Ovary (tissue), 9 donors: ENCODE results near the gene LRRC4C. TPM values are rescaled to one million over a fixed set of nuclear protein-coding genes. Genes with fewer than 3 reads are reported as not detected.

ENCODE experiments used
- DNase-seq, 5 donors: peaks; one replicate each; pipeline ENCODE4 v3.0.0-alpha.2; 2019 to 2020
- H3K27ac ChIP-seq, 2 donors: fragments of 200-600 bp; one replicate each; pipeline versions ENCODE4 v1.5.1 to v1.8.0; 2019 to 2022
- H3K27me3 ChIP-seq: fragments of 200-600 bp; one replicate; pipeline ENCODE4 v1.8.0; 2022
- H3K36me3 ChIP-seq: fragments of 200-600 bp; sonication (generic); one replicate; pipeline ENCODE4 v1.5.1; 2019
- H3K4me1 ChIP-seq: one replicate; pipeline ENCODE4 v1.8.1; 2013; ENCODE audit warnings: mild to moderate bottlenecking, moderate library complexity; ENCODE audit not compliant: insufficient read depth
- H3K4me3 ChIP-seq: fragments of 200-600 bp; sonication (generic); one replicate; pipeline ENCODE4 v1.5.1; 2017
- H3K9me3 ChIP-seq, 2 donors: fragments of 200-600 bp in 1 of 2; sonication (generic) in 1 of 2; one replicate each; pipeline versions ENCODE4 v1.5.1 to v1.8.1; 2013 to 2019; ENCODE audit warnings: mild to moderate bottlenecking in 1 of 2, moderate library complexity in 1 of 2
- EP300 ChIP-seq: sonication (generic); formaldehyde crosslinking; IDR thresholded peaks from one replicate; pipeline ENCODE4 v1.6.1; 2017; ENCODE audit warnings: antibody characterized with exemption
- POLR2A ChIP-seq: fragments of 450-650 bp; IDR thresholded peaks from one replicate; pipeline ENCODE4 v1.6.1; 2017; ENCODE audit warnings: antibody characterized with exemption, mild to moderate bottlenecking, moderate library complexity
- WGBS, 3 donors: extraction: QIAGEN DNeasy Blood & Tissue Kit in 1 of 3; methylation state at CpG; one replicate each; pipeline versions ENCODE4 v1.1.5 to v1.1.7; 2013 to 2017; 5-methylcytosine and 5-hydroxymethylcytosine counted together
- intact Hi-C, 4 donors: fragments of 100-400 bp; cut with DNase I; formaldehyde crosslinking; loops; one replicate each; pipeline versions ENCODE4 v1.11.0 to v1.15.1; 2022 to 2023
- polyA plus RNA-seq, 2 donors: library from polyadenylated mRNA; stranded (reverse); fragments of 200-250 nt in 1 of 2; fragments of 350-450 nt in 1 of 2; fragmentation: Illumina TruSeq in 1 of 2; extraction: RNeasy Lipid Tissue Mini Kit (QIAGEN cat#74804) in 1 of 2; gene quantifications; one replicate each; pipeline ENCODE4 v1.2.3, GENCODE V29; 2013 to 2014
- total RNA-seq, 7 donors: library from RNA; depleted of rRNA in 2 of 7; stranded (reverse); fragments of >200 nt in 2 of 7; fragmentation: NEBNext Ultra II Directional in 3 of 7; extraction: Animal tissue kit (Norgen Biotek cat#: 25700) in 3 of 7; gene quantifications; one replicate each; pipeline versions ENCODE4 v1.1.0 to v1.2.4, GENCODE V29; 2016 to 2023
- TF ChIP-seq, protein P1 (sequence below), 3 donors: fragments of 450-650 bp in 2 of 3; fragments of 200-600 bp in 1 of 3; IDR thresholded peaks; one replicate each; pipeline versions ENCODE4 v1.5.1 to v1.8.0; 2016 to 2022; ENCODE audit warnings: antibody characterized with exemption in 3 of 3, mild to moderate bottlenecking in 1 of 3
- donor health status: DM: no; HTN: no; CAD: no; lungs with moderate emphysema.
- donor health status: DM: no; HTN: no; CAD: no.
- donor health status: Bipolar disorder and iron deficiency.
- donor health status: DM: yes; HTN: yes; CAD: no.
- donor health status: DM: no; HTN: no; CAD: no.
- donor health status: DM: yes; HTN: yes; CAD: no.

Gene LRRC4C
- total and polyA plus RNA-seq, 9 donors: 0.15 to 12.5 (median 0.78) TPM

DNA sequence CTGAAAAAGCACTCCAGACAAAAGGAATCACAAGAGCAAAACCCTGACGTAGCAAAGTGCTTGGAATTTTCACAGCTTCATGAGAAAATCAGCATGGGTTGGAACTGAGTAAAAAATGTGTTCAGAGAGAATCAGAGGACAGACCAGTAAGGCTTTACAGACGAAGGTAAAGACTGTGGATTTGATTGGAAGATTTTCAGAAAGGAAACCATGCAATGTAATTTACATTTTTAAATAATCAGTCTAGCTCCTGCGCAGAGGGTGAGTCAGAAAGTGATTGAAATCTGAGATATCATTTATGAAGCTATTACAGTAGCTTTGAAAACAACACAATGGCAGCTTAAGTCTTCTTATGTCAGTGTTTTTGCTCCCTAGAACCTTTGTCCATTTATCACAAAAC, 1122.3 kb downstream of the LRRC4C start:
- DNase-seq: no peak
- H3K4me1 ChIP-seq: no peaks in the 10 kb centered on the region
- no peaks in the 10 kb centered on the region for H3K36me3 ChIP-seq
- no peak for TF ChIP-seq EP300
- TF ChIP-seq POLR2A: no peak
- H3K4me3 ChIP-seq: no peak overlapping the region
- intact Hi-C loops: loop anchor here in 1 of 4 donors (5.0 kb wide), 1 partner anchor 1115 kb away; no protein-coding TSS in a partner anchor
- H3K9me3 ChIP-seq: no peaks in the 10 kb centered on the region
- 59 to 71% (median 63%) methylated on average over 3 of the region's 3 CpGs for WGBS, 3 donors
- H3K27me3 ChIP-seq: no peaks in the 10 kb centered on the region
- H3K27ac ChIP-seq: no peak overlapping the region

DNA sequence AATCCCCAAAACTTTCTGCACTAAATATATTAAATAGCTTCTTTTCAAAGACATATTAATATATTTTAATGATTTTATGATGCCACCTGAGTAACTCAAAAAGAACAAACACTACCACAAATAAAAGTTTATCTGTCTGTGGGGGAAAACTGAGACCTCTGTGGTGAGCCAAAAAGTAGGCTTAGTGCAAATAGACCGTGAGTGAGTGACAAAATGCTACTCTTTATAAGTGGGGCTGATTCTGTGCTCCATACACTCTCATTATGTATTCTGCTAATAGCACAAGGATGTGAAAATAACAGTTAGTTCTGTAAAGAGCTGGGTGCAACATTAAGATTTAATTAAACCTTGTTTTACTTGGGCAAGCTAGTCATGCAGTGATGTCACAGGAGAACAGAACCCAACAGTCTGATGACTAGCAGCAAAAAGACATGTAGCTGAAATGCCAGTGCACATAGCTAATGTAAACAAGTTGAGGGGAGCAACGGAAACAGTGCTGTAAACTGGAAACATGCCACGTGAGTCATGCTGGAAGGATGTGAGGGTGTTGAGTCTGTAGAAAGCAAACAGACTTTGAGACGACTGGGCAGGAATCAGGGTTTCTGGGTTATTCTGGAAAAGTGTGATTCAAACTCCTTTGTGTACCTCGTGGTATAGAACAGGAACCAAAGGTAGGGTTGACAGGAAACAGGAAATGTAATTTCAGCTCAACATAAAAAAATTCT, 1130.4 kb downstream of the LRRC4C start:
- H3K4me3 ChIP-seq: no peak overlapping the region

DNA sequence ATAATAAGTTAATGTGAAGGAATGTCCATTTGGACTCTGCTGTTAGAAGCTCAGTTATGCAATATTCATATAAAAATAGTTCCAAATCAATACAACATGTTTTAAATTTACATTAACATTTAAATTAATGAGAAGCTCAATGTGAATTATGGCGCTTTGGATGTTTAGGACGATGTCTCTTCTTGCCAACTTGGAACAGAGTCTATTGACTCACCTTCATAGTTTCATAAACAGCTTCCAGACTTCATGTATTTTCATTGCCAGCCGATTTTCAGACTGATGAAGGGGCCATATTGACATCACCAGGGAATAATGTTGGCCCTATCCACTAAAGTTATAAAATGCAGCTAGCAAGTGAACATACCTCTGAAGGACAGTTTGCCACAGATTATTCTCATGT, 1136.2 kb downstream of the LRRC4C start:
- no peak overlapping the region for H3K4me3 ChIP-seq
- intact Hi-C loops: no loop called here
- no peaks in the 10 kb centered on the region for H3K9me3 ChIP-seq
- H3K4me1 ChIP-seq: no peaks in the 10 kb centered on the region
- no peak overlapping the region for H3K27ac ChIP-seq
- no peak for DNase-seq
- H3K36me3 ChIP-seq: no peaks in the 10 kb centered on the region
- 80 to 86% (median 81%) methylated on average over 3 of the region's 3 CpGs for WGBS, 3 donors
- H3K27me3 ChIP-seq: no peaks in the 10 kb centered on the region
- TF ChIP-seq EP300 (no peak), POLR2A (no peak)
- TF ChIP-seq, protein P1, sequence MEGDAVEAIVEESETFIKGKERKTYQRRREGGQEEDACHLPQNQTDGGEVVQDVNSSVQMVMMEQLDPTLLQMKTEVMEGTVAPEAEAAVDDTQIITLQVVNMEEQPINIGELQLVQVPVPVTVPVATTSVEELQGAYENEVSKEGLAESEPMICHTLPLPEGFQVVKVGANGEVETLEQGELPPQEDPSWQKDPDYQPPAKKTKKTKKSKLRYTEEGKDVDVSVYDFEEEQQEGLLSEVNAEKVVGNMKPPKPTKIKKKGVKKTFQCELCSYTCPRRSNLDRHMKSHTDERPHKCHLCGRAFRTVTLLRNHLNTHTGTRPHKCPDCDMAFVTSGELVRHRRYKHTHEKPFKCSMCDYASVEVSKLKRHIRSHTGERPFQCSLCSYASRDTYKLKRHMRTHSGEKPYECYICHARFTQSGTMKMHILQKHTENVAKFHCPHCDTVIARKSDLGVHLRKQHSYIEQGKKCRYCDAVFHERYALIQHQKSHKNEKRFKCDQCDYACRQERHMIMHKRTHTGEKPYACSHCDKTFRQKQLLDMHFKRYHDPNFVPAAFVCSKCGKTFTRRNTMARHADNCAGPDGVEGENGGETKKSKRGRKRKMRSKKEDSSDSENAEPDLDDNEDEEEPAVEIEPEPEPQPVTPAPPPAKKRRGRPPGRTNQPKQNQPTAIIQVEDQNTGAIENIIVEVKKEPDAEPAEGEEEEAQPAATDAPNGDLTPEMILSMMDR (IDR thresholded peaks at IDR 0.05): no peak

More for the DNA sequence above, 1130.4 kb downstream of the LRRC4C start:
- H3K27me3 ChIP-seq: no peaks in the 10 kb centered on the region
- no peak overlapping the region for H3K27ac ChIP-seq
- no peak for TF ChIP-seq POLR2A
- TF ChIP-seq EP300: no peak
- TF ChIP-seq, protein P1 (IDR thresholded peaks at IDR 0.05): no peak
- WGBS, 3 donors: 5 to 9% (median 5%) methylated on average over 5 of the region's 5 CpGs
- H3K36me3 ChIP-seq: no peaks in the 10 kb centered on the region
- intact Hi-C loops: no loop called here
- no peaks in the 10 kb centered on the region for H3K9me3 ChIP-seq
- no peak for DNase-seq
- no peaks in the 10 kb centered on the region for H3K4me1 ChIP-seq

DNA sequence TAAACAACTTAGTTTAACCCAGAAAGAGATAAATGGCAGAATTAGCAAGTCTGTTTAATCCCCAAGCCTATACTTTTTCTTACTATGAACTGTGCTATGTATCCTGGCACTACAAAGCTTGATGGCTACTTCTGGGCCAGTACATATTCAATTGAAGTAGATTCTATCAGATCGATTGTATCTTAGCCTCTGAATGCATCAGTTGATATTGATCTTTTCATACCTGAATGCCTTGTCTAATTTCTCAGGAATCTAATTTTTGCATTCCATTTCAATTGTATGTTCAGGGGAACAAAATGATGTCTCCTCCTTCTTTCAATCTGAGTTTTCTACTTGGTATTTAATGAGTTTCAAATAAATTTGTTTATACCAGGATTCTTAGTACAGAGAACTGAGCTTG, 1137.9 kb downstream of the LRRC4C start:
- DNase-seq: no peak
- Histone ChIP-seq H3K9me3 (no peaks in the 10 kb centered on the region), H3K27ac (no peak overlapping the region), H3K4me3 (no peak overlapping the region), H3K4me1 (no peaks in the 10 kb centered on the region), H3K27me3 (no peaks in the 10 kb centered on the region), H3K36me3 (no peaks in the 10 kb centered on the region)
- TF ChIP-seq POLR2A (no peak), EP300 (no peak)
- TF ChIP-seq, protein P1 (IDR thresholded peaks at IDR 0.05): no peak
- intact Hi-C loops: no loop called here
- WGBS, 3 donors: 76 to 83% (median 79%) methylated on average over 1 of the region's 1 CpG

DNA sequence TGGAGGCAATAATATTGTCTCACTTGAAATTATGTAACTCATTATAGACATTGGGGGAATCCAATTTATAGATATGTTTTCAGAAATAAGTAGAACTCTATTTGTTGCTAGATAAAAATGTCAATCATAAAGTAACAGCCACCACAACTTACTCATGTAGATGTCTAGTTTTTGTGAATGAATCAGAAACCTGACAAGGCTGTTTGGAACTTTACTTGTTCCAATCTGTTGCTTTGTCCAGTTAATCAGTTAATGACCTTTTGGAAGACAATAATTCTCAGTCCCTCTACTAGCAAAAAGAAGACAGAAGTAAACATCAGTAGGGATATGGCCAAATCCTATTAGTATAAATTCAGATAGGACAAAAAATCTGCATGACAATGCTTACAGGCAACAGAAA, 1143.3 kb downstream of the LRRC4C start:
- no peaks in the 10 kb centered on the region for H3K9me3 ChIP-seq
- H3K4me3 ChIP-seq: no peak overlapping the region
- no peaks in the 10 kb centered on the region for H3K36me3 ChIP-seq
- H3K27me3 ChIP-seq: no peaks in the 10 kb centered on the region
- no peak for DNase-seq
- TF ChIP-seq POLR2A (no peak), EP300 (no peak)
- TF ChIP-seq, protein P1 (IDR thresholded peaks at IDR 0.05): no peak
- H3K27ac ChIP-seq: no peak overlapping the region
- intact Hi-C loops: no loop called here
- H3K4me1 ChIP-seq: no peaks in the 10 kb centered on the region
